H1 (cell line): ENCODE measurements around the gene CYYR1. TPM values are rescaled to one million over a fixed set of nuclear protein-coding genes. Genes with fewer than 3 reads are reported as not detected.

Experiments used
- CTCF ChIP-seq, 3 experiments: IDR thresholded peaks; 1 replicate in 2 of 3; 2 replicates in 1 of 3; pipeline versions ENCODE4 v1.5.1 to v1.6.1; 2011; ENCODE audit warnings: low read length in 3 of 3, mild to moderate bottlenecking in 3 of 3, inconsistent platforms in 2 of 3, low read depth in 1 of 3, moderate library complexity in 1 of 3; ENCODE audit not compliant: insufficient read depth in 1 of 3; ENCODE audit errors: control extremely low read depth in 1 of 3
- POU5F1 ChIP-seq: IDR thresholded peaks from 2 replicates; pipeline ENCODE4 v1.6.1; 2011; ENCODE audit warnings: low read depth, mild to moderate bottlenecking, low read length, moderate library complexity
- polyA plus RNA-seq, 7 experiments: library from polyadenylated mRNA; depleted of rRNA in 3 of 7; stranded (reverse) in 5 of 7; unstranded in 2 of 7; fragments of >200 nt in 5 of 7; fragments of 200-250 nt in 2 of 7; gene quantifications; 1 replicate in 5 of 7; 2 replicates in 1 of 7; 4 replicates in 1 of 7; pipeline versions ENCODE4 v1.2.1 to v1.2.3, GENCODE V29; 2011 to 2013; ENCODE audit warnings: missing spikeins in 2 of 7, mixed read lengths in 2 of 7
- total RNA-seq: library from RNA; stranded (reverse); fragmentation: NEBNext Ultra II Directional; extraction: Animal tissue kit (Norgen Biotek cat#: 25700); gene quantifications from 2 replicates; pipeline ENCODE4 v1.2.1, GENCODE V29; 2021

Gene CYYR1
- total and polyA plus RNA-seq, 2 of the 8 experiments (the other 6 are each of a cell fraction or from before 2014, with no cell fraction given) = 12.2 to 37.9 TPM

- TF ChIP-seq CTCF (IDR thresholded peaks at IDR 0.05; ENCODE audit: control extremely low read depth in 1 of 3, insufficient read depth in 1 of 3, low read depth in 1 of 3, low read length in 3 of 3) = no peak
- TF ChIP-seq POU5F1 = no peak
- TF ChIP-seq, all 59 proteins: peak for 0
These were observed 17.4 kb downstream of the CYYR1 start (continued) for GRCh38 chr21:26555540-26556146.
